GM18517 (cell line): ENCODE data around the gene TENM4.
"Not testable (repeated sequence)": the region's sequence is repeated elsewhere in the genome, so short reads cannot be mapped to it uniquely, and the experiment has no call there.

ENCODE experiments used
- ATAC-seq: cut with Tn5 transposase; IDR thresholded peaks from one replicate; pipeline ENCODE4 v1.9.1; 2021; ENCODE audit warnings: mild to moderate bottlenecking, moderate library complexity; ENCODE audit not compliant: unreplicated experiment

Gene TENM4

GRCh38 chr11:78925387-78925786 is 515.4 kb downstream of the TENM4 start:
- no peak for ATAC-seq

GRCh38 chr11:78922859-78923625 is 517.8 kb downstream of the TENM4 start:
- ATAC-seq = no peak

- ATAC-seq = no peak
Observed at GRCh38 chr11:78921509-78921908, 519.3 kb downstream of the TENM4 start.

- ATAC-seq = no peak
Observed at GRCh38 chr11:78920329-78920728, 520.5 kb downstream of the TENM4 start.

- ATAC-seq = no peak
Observed at GRCh38 chr11:78916759-78917158, 524.1 kb downstream of the TENM4 start.

- ATAC-seq = no peak
Observed at GRCh38 chr11:78914503-78914902, 526.3 kb downstream of the TENM4 start.

GRCh38 chr11:78912778-78913177 is 528.1 kb downstream of the TENM4 start:
- ATAC-seq = no peak

- no peak for ATAC-seq
Observed at GRCh38 chr11:78910322-78910721, 530.5 kb downstream of the TENM4 start.

- ATAC-seq = no peak
Observed at GRCh38 chr11:78909386-78909785, 531.4 kb downstream of the TENM4 start.

- ATAC-seq = no peak
Observed at GRCh38 chr11:78907636-78908035, 533.2 kb downstream of the TENM4 start.

- no peak for ATAC-seq
Observed at GRCh38 chr11:78906566-78906965, 534.3 kb downstream of the TENM4 start.

- no peak for ATAC-seq
Observed at GRCh38 chr11:78905756-78906155, 535.1 kb downstream of the TENM4 start.

GRCh38 chr11:78902771-78903507 is 537.9 kb downstream of the TENM4 start:
- no peak for ATAC-seq

GRCh38 chr11:78901831-78902230 is 539.0 kb downstream of the TENM4 start:
- no peak for ATAC-seq

GRCh38 chr11:78898266-78898775 is 542.5 kb downstream of the TENM4 start:
- no peak for ATAC-seq

GRCh38 chr11:78893996-78894395 is 546.8 kb downstream of the TENM4 start:
- no peak for ATAC-seq

GRCh38 chr11:78889698-78890097 is 551.1 kb downstream of the TENM4 start:
- ATAC-seq = no peak

- ATAC-seq = no peak
Observed at GRCh38 chr11:78886616-78887015, 554.2 kb downstream of the TENM4 start.

- no peak for ATAC-seq
Observed at GRCh38 chr11:78884761-78885160, 556.1 kb downstream of the TENM4 start.

GRCh38 chr11:78883506-78883905 is 557.3 kb downstream of the TENM4 start:
- no peak for ATAC-seq

GRCh38 chr11:78879094-78879980 is 561.5 kb downstream of the TENM4 start:
- ATAC-seq = not testable (repeated sequence)
